ENCODE results near the gene ITGA5. TPM values are rescaled to one million over a fixed set of nuclear protein-coding genes. Genes with fewer than 3 reads are reported as not detected.

Gene ITGA5
- total and polyA plus RNA-seq, 2 of the 13 experiments (the other 11 are each of a cell fraction or from before 2014, with no cell fraction given), result 0.20 to 0.40 TPM

- Histone ChIP-seq H3K9ac (ENCODE audit: insufficient read depth, low read depth, low read length) (no peak overlapping the region), H3K4me3 (replicated peaks in 1 of 3; ENCODE audit: insufficient read depth in 1 of 3, low read depth in 2 of 3, low read length in 3 of 3) (no peak overlapping the region), H4K20me1 (ENCODE audit: insufficient read depth, low read length) (no peaks in the 10 kb centered on the region), H3K9me3 (ENCODE audit: low read length) (no peaks in the 10 kb centered on the region), H3K4me2 (ENCODE audit: low read depth, low read length) (no peak overlapping the region), H3K36me3 (replicated peaks in 1 of 2; ENCODE audit: control insufficient read depth in 1 of 2, insufficient read depth in 2 of 2, low read length in 2 of 2) (no peaks in the 10 kb centered on the region), H3K4me1 (ENCODE audit: insufficient read depth, low read length) (peaks cover 13% of the 10 kb centered on the region), H3K27me3 (ENCODE audit: control insufficient read depth in 1 of 2, insufficient read depth in 2 of 2, low read length in 2 of 2) (peaks cover 0 to 18% of the 10 kb centered on the region in 2 experiments; a peak in 2 of 5 replicates), H3K79me2 (ENCODE audit: insufficient read depth, low read length) (no peaks in the 10 kb centered on the region), H2AFZ (ENCODE audit: low read length) (no peak overlapping the region), H3K27ac (ENCODE audit: extremely low read length, insufficient read depth, low read length) (no peak overlapping the region)
- TF ChIP-seq ZNF589 (CRISPR knock-in tag; conservative IDR thresholded peaks at IDR 0.05) (no peak), FLYWCH1 (CRISPR knock-in tag; IDR thresholded peaks at IDR 0.05) (no peak), ATF3 (CRISPR knock-in tag; IDR thresholded peaks at IDR 0.05) (no peak), NR2F6 (IDR thresholded peaks at IDR 0.05) (no peak), NR2F6 (CRISPR knock-in tag; IDR thresholded peaks at IDR 0.05) (no peak), ZNF878 (CRISPR knock-in tag; IDR thresholded peaks at IDR 0.05) (no peak), HOXA7 (CRISPR knock-in tag; IDR thresholded peaks at IDR 0.05) (no peak), NR2F1 (CRISPR knock-in tag; IDR thresholded peaks at IDR 0.05) (no peak), ZNF550 (CRISPR knock-in tag; IDR thresholded peaks at IDR 0.05; ENCODE audit: borderline replicate concordance) (no peak), KDM3A (CRISPR knock-in tag; IDR thresholded peaks at IDR 0.05; ENCODE audit: low read depth) (no peak), GABPB1 (CRISPR knock-in tag; IDR thresholded peaks at IDR 0.05) (no peak), ZNF850 (CRISPR knock-in tag; conservative IDR thresholded peaks at IDR 0.05) (no peak), ATM (IDR thresholded peaks at IDR 0.05; ENCODE audit: borderline replicate concordance) (no peak), MXD1 (CRISPR knock-in tag; IDR thresholded peaks at IDR 0.05) (no peak), ZBTB25 (CRISPR knock-in tag; IDR thresholded peaks at IDR 0.05) (no peak), KLF13 (CRISPR knock-in tag; IDR thresholded peaks at IDR 0.05) (no peak), NCOR1 (IDR thresholded peaks at IDR 0.05; ENCODE audit: borderline replicate concordance, low read length) (no peak), NFRKB (IDR thresholded peaks at IDR 0.05) (no peak)
- ChIA-PET CTCF (ENCODE audit: low intra/inter-chr PET ratio, low total read pairs) (no interaction called here), POLR2A (no interaction called here)
- BruUV-seq (replicated peaks), result no TSS peak
- intact Hi-C loops (cut with micrococcal nuclease; ENCODE audit: unreplicated experiment) (no loop called here), in situ Hi-C loops (cut with HindIII; ENCODE audit: extremely low pct_ligation_motif_present, low pct_unique_long_range_greater_than_20kb) (no loop called here)
- DNase-seq (ENCODE audit: low spot score) (no peak), ATAC-seq (no peak), FAIRE-seq (no peak)
- WGBS (ENCODE audit: low lambda C conversion rate), result 80% methylated on average over 5 of the region's 5 CpGs
These were observed 11.5 kb upstream of the ITGA5 start for GRCh38 chr12:54430471-54431069.
